ENCODE data around the gene NDRG2. TPM values are rescaled to one million over a fixed set of nuclear protein-coding genes. Genes with fewer than 3 reads are reported as not detected.

NDRG2 gene
- total and polyA plus RNA-seq, 9 donors, result 99.9 to 203 (median 146) TPM

GRCh38 chr14:21025371-21026273 is 761 bp upstream of the NDRG2 start:
- peak overlapping the region; percentile 61 for H3K4me3 ChIP-seq (ENCODE audit: low read length)
- WGBS (ENCODE audit: insufficient coverage), result 3% methylated on average over 30 of the region's 58 CpGs
- peaks cover 23% of the 10 kb centered on the region for H3K36me3 ChIP-seq (ENCODE audit: control insufficient read depth, insufficient read depth, low read length)
- H3K27ac ChIP-seq (ENCODE audit: low read length), result peak overlapping the region; percentile 92
- peaks cover 38% of the 10 kb centered on the region for H3K4me1 ChIP-seq (ENCODE audit: control insufficient read depth, insufficient read depth, low read length)
- no peaks in the 10 kb centered on the region for H3K9me3 ChIP-seq (replicated peaks; ENCODE audit: control insufficient read depth, low read depth, low read length)
- H3K27me3 ChIP-seq (ENCODE audit: control insufficient read depth, insufficient read depth, low read length), result peaks cover 2% of the 10 kb centered on the region
- peak; percentile 70 for DNase-seq

GRCh38 chr14:21023817-21024584 is 860 bp downstream of the NDRG2 start:
- peak overlapping the region; percentile 39 for H3K27ac ChIP-seq (ENCODE audit: low read length)
- peaks cover 38% of the 10 kb centered on the region for H3K4me1 ChIP-seq (ENCODE audit: control insufficient read depth, insufficient read depth, low read length)

GRCh38 chr14:21023174-21023573 is 1.7 kb downstream of the NDRG2 start:
- H3K4me1 ChIP-seq (ENCODE audit: control insufficient read depth, insufficient read depth, low read length), result peaks cover 38% of the 10 kb centered on the region
- peaks cover 2% of the 10 kb centered on the region for H3K27me3 ChIP-seq (ENCODE audit: control insufficient read depth, insufficient read depth, low read length)
- H3K36me3 ChIP-seq (ENCODE audit: control insufficient read depth, insufficient read depth, low read length), result peaks cover 45% of the 10 kb centered on the region
- peak overlapping the region; percentile 61 for H3K4me3 ChIP-seq (ENCODE audit: low read length)
- peak overlapping the region; percentile 3 for H3K27ac ChIP-seq (ENCODE audit: low read length)
- no peaks in the 10 kb centered on the region for H3K9me3 ChIP-seq (replicated peaks; ENCODE audit: control insufficient read depth, low read depth, low read length)
- 70% methylated on average over 3 of the region's 7 CpGs for WGBS (ENCODE audit: insufficient coverage)
- peak; percentile 48 for DNase-seq

More at GRCh38 chr14:21023817-21024584, 860 bp downstream of the NDRG2 start:
- Histone ChIP-seq H3K36me3 (ENCODE audit: control insufficient read depth, insufficient read depth, low read length) (peaks cover 37% of the 10 kb centered on the region), H3K27me3 (ENCODE audit: control insufficient read depth, insufficient read depth, low read length) (peaks cover 2% of the 10 kb centered on the region), H3K9me3 (replicated peaks; ENCODE audit: control insufficient read depth, low read depth, low read length) (no peaks in the 10 kb centered on the region), H3K4me3 (ENCODE audit: low read length) (peak overlapping the region; percentile 61)
- no peak for DNase-seq
- 33% methylated on average over 4 of the region's 17 CpGs for WGBS (ENCODE audit: insufficient coverage)

GRCh38 chr14:21022686-21023085 is 2.2 kb downstream of the NDRG2 start:
- Histone ChIP-seq H3K4me1 (ENCODE audit: control insufficient read depth, insufficient read depth, low read length) (peaks cover 38% of the 10 kb centered on the region), H3K27ac (ENCODE audit: low read length) (no peak overlapping the region), H3K4me3 (ENCODE audit: low read length) (no peak overlapping the region), H3K27me3 (ENCODE audit: control insufficient read depth, insufficient read depth, low read length) (peaks cover 2% of the 10 kb centered on the region), H3K36me3 (ENCODE audit: control insufficient read depth, insufficient read depth, low read length) (peaks cover 50% of the 10 kb centered on the region), H3K9me3 (replicated peaks; ENCODE audit: control insufficient read depth, low read depth, low read length) (no peaks in the 10 kb centered on the region)
- no peak for DNase-seq
- 95% methylated on average over 2 of the region's 5 CpGs for WGBS (ENCODE audit: insufficient coverage)

- H3K4me3 ChIP-seq (ENCODE audit: low read length), result no peak overlapping the region
- no peaks in the 10 kb centered on the region for H3K9me3 ChIP-seq (replicated peaks; ENCODE audit: control insufficient read depth, low read depth, low read length)
- H3K27me3 ChIP-seq (ENCODE audit: control insufficient read depth, insufficient read depth, low read length), result peaks cover 2% of the 10 kb centered on the region
- H3K4me1 ChIP-seq (ENCODE audit: control insufficient read depth, insufficient read depth, low read length), result peaks cover 27% of the 10 kb centered on the region
- H3K27ac ChIP-seq (ENCODE audit: low read length), result no peak overlapping the region
- H3K36me3 ChIP-seq (ENCODE audit: control insufficient read depth, insufficient read depth, low read length), result peaks cover 66% of the 10 kb centered on the region
- DNase-seq, result no peak
- 88% methylated on average over 1 of the region's 5 CpGs for WGBS (ENCODE audit: insufficient coverage)
These were observed 3.8 kb downstream of the NDRG2 start for GRCh38 chr14:21020977-21021545.

- Histone ChIP-seq H3K27ac (ENCODE audit: low read length) (no peak overlapping the region), H3K36me3 (ENCODE audit: control insufficient read depth, insufficient read depth, low read length) (peaks cover 67% of the 10 kb centered on the region), H3K4me3 (ENCODE audit: low read length) (no peak overlapping the region)
These were observed 5.5 kb downstream of the NDRG2 start for GRCh38 chr14:21019366-21019765.

GRCh38 chr14:21018781-21019180 is 6.1 kb downstream of the NDRG2 start:
- Histone ChIP-seq H3K4me1 (ENCODE audit: control insufficient read depth, insufficient read depth, low read length) (peaks cover 20% of the 10 kb centered on the region), H3K4me3 (ENCODE audit: low read length) (no peak overlapping the region), H3K9me3 (replicated peaks; ENCODE audit: control insufficient read depth, low read depth, low read length) (no peaks in the 10 kb centered on the region), H3K27me3 (ENCODE audit: control insufficient read depth, insufficient read depth, low read length) (no peaks in the 10 kb centered on the region), H3K27ac (ENCODE audit: low read length) (no peak overlapping the region), H3K36me3 (ENCODE audit: control insufficient read depth, insufficient read depth, low read length) (peaks cover 67% of the 10 kb centered on the region)
- DNase-seq, result no peak
- no CpG with 5 or more reads among the region's 3 CpGs for WGBS (ENCODE audit: insufficient coverage)

More at GRCh38 chr14:21019366-21019765, 5.5 kb downstream of the NDRG2 start:
- Histone ChIP-seq H3K27me3 (ENCODE audit: control insufficient read depth, insufficient read depth, low read length) (no peaks in the 10 kb centered on the region), H3K4me1 (ENCODE audit: control insufficient read depth, insufficient read depth, low read length) (peaks cover 26% of the 10 kb centered on the region), H3K9me3 (replicated peaks; ENCODE audit: control insufficient read depth, low read depth, low read length) (no peaks in the 10 kb centered on the region)
- DNase-seq, result no peak
- WGBS (ENCODE audit: insufficient coverage), result no CpG with 5 or more reads among the region's 1 CpG

GRCh38 chr14:21018286-21018685 is 6.6 kb downstream of the NDRG2 start:
- WGBS (ENCODE audit: insufficient coverage), result 64% methylated on average over 4 of the region's 7 CpGs
- Histone ChIP-seq H3K27me3 (ENCODE audit: control insufficient read depth, insufficient read depth, low read length) (no peaks in the 10 kb centered on the region), H3K9me3 (replicated peaks; ENCODE audit: control insufficient read depth, low read depth, low read length) (no peaks in the 10 kb centered on the region), H3K4me1 (ENCODE audit: control insufficient read depth, insufficient read depth, low read length) (peaks cover 15% of the 10 kb centered on the region), H3K27ac (ENCODE audit: low read length) (no peak overlapping the region), H3K4me3 (ENCODE audit: low read length) (no peak overlapping the region), H3K36me3 (ENCODE audit: control insufficient read depth, insufficient read depth, low read length) (peaks cover 67% of the 10 kb centered on the region)
- DNase-seq, result no peak

GRCh38 chr14:21017528-21018245 is 7.2 kb downstream of the NDRG2 start:
- DNase-seq, result no peak
- peaks cover 62% of the 10 kb centered on the region for H3K36me3 ChIP-seq (ENCODE audit: control insufficient read depth, insufficient read depth, low read length)
- WGBS (ENCODE audit: insufficient coverage), result 74% methylated on average over 21 of the region's 28 CpGs
- H3K9me3 ChIP-seq (replicated peaks; ENCODE audit: control insufficient read depth, low read depth, low read length), result no peaks in the 10 kb centered on the region
- H3K4me3 ChIP-seq (ENCODE audit: low read length), result no peak overlapping the region
- no peaks in the 10 kb centered on the region for H3K27me3 ChIP-seq (ENCODE audit: control insufficient read depth, insufficient read depth, low read length)
- H3K27ac ChIP-seq (ENCODE audit: low read length), result no peak overlapping the region
- H3K4me1 ChIP-seq (ENCODE audit: control insufficient read depth, insufficient read depth, low read length), result peaks cover 9% of the 10 kb centered on the region

Measured in muscle of leg (tissue), 11 donors.